ENCODE measurements around the gene RWDD3. TPM values are rescaled to one million over a fixed set of nuclear protein-coding genes. Genes with fewer than 3 reads are reported as not detected.

Gene RWDD3
- total and polyA plus RNA-seq, 2 of the 13 experiments (the other 11 are each of a cell fraction or from before 2014, with no cell fraction given): 18.3 to 21.2 TPM

GRCh38 chr1:95195046-95195445, 39.0 kb upstream of the RWDD3 start:
- 82% methylated on average over 3 of the region's 3 CpGs for WGBS (ENCODE audit: low lambda C conversion rate)
- Histone ChIP-seq H3K9me3 (ENCODE audit: low read length) (no peaks in the 10 kb centered on the region), H3K36me3 (replicated peaks in 1 of 2; ENCODE audit: control insufficient read depth in 1 of 2, insufficient read depth in 2 of 2, low read length in 2 of 2) (no peaks in the 10 kb centered on the region), H4K20me1 (ENCODE audit: insufficient read depth, low read length) (no peaks in the 10 kb centered on the region), H3K4me1 (ENCODE audit: insufficient read depth, low read length) (no peaks in the 10 kb centered on the region), H2AFZ (ENCODE audit: low read length) (no peak overlapping the region), H3K79me2 (ENCODE audit: insufficient read depth, low read length) (no peaks in the 10 kb centered on the region), H3K4me2 (ENCODE audit: low read depth, low read length) (no peak overlapping the region), H3K27ac (ENCODE audit: extremely low read length, insufficient read depth, low read length) (no peak overlapping the region), H3K27me3 (ENCODE audit: control insufficient read depth in 1 of 2, insufficient read depth in 2 of 2, low read length in 2 of 2) (no peaks in the 10 kb centered on the region), H3K9ac (ENCODE audit: insufficient read depth, low read depth, low read length) (no peak overlapping the region), H3K4me3 (replicated peaks in 1 of 3; ENCODE audit: insufficient read depth in 1 of 3, low read depth in 2 of 3, low read length in 3 of 3) (no peak overlapping the region)
- DNase-seq (ENCODE audit: low spot score) (no peak), FAIRE-seq (no peak), ATAC-seq (no peak)
- ChIA-PET CTCF (ENCODE audit: low intra/inter-chr PET ratio, low total read pairs) (no interaction called here), POLR2A (no interaction called here)
- in situ Hi-C loops (cut with HindIII; ENCODE audit: extremely low pct_ligation_motif_present, low pct_unique_long_range_greater_than_20kb): no loop called here
- intact Hi-C loops (cut with micrococcal nuclease; ENCODE audit: unreplicated experiment): no loop called here
- BruUV-seq (replicated peaks): no TSS peak
- TF ChIP-seq ZNF761 (CRISPR knock-in tag; conservative IDR thresholded peaks at IDR 0.05) (no peak), KAT8 (CRISPR knock-in tag; IDR thresholded peaks at IDR 0.05) (no peak), ARHGAP35 (CRISPR knock-in tag; IDR thresholded peaks at IDR 0.05; ENCODE audit: borderline replicate concordance) (no peak), NFIB (CRISPR knock-in tag; IDR thresholded peaks at IDR 0.05; ENCODE audit: borderline replicate concordance) (no peak), REL (CRISPR knock-in tag; conservative IDR thresholded peaks at IDR 0.05) (no peak), RAD51 (IDR thresholded peaks at IDR 0.05; ENCODE audit: borderline replicate concordance) (no peak), LRRFIP1 (CRISPR knock-in tag; conservative IDR thresholded peaks at IDR 0.05) (no peak), ZNF629 (CRISPR knock-in tag; conservative IDR thresholded peaks at IDR 0.05) (no peak), DPF2 (CRISPR knock-in tag; IDR thresholded peaks at IDR 0.05; ENCODE audit: borderline replicate concordance, low read depth) (no peak), ATF6 (CRISPR knock-in tag; conservative IDR thresholded peaks at IDR 0.05) (no peak), ZNF317 (CRISPR knock-in tag; IDR thresholded peaks at IDR 0.05) (no peak), ZNF546 (CRISPR knock-in tag; conservative IDR thresholded peaks at IDR 0.05) (no peak), E2F5 (CRISPR knock-in tag; conservative IDR thresholded peaks at IDR 0.05) (no peak), ZNF512B (CRISPR knock-in tag; IDR thresholded peaks at IDR 0.05; ENCODE audit: borderline replicate concordance) (no peak), ZNF577 (CRISPR knock-in tag; IDR thresholded peaks at IDR 0.05; ENCODE audit: borderline replicate concordance, low read depth) (no peak), NFKB2 (CRISPR knock-in tag; IDR thresholded peaks at IDR 0.05; ENCODE audit: borderline replicate concordance) (no peak), ZBTB8A (CRISPR knock-in tag; IDR thresholded peaks at IDR 0.05; ENCODE audit: borderline replicate concordance, low read depth) (no peak), ZNF724P (CRISPR knock-in tag; IDR thresholded peaks at IDR 0.05; ENCODE audit: borderline replicate concordance) (no peak)

Measured in HepG2 (cell line).